Vagina (tissue), 2 donors: ENCODE data around the gene BACE2. TPM values are rescaled to one million over a fixed set of nuclear protein-coding genes. Genes with fewer than 3 reads are reported as not detected.
A peak's percentile ranks its signal among the peaks of the same experiment; 100 is the strongest.
"Not testable (repeated sequence)": the region's sequence is repeated elsewhere in the genome, so short reads cannot be mapped to it uniquely, and the experiment has no call there.

Experiments used
- DNase-seq, 2 donors: peaks; one replicate each; pipeline ENCODE4 v3.0.0-alpha.2; 2017; ENCODE audit errors: extremely low spot score in 2 of 2
- H3K27ac ChIP-seq: fragments of 200-600 bp; sonication (generic); one replicate; pipeline ENCODE4 v1.5.1; 2019
- H3K27me3 ChIP-seq: fragments of 200-600 bp; sonication (generic); one replicate; pipeline ENCODE4 v1.5.1; 2019
- H3K36me3 ChIP-seq, 2 donors: fragments of 200-600 bp; sonication (generic); one replicate each; pipeline ENCODE4 v1.5.1; 2017 to 2019
- H3K4me1 ChIP-seq: fragments of 200-600 bp; sonication (generic); one replicate; pipeline ENCODE4 v1.5.1; 2019
- H3K4me3 ChIP-seq, 2 donors: fragments of 200-600 bp; sonication (generic); 1 replicate in 1 of 2; 2 replicates in 1 of 2; pipeline ENCODE4 v1.5.1; 2016 to 2019
- H3K9me3 ChIP-seq: fragments of 200-600 bp; sonication (generic); one replicate; pipeline ENCODE4 v1.5.1; 2019
- POLR2A ChIP-seq, 2 donors: fragments of 450-650 bp; IDR thresholded peaks; one replicate each; pipeline ENCODE4 v1.6.1; 2017; ENCODE audit warnings: antibody characterized with exemption in 2 of 2, mild to moderate bottlenecking in 2 of 2, moderate library complexity in 2 of 2
- POLR2AphosphoS5 ChIP-seq, 2 donors: sonication (generic); formaldehyde crosslinking; IDR thresholded peaks; one replicate each; pipeline ENCODE4 v1.9.0; 2017; ENCODE audit warnings: antibody characterized with exemption in 2 of 2, mild to moderate bottlenecking in 2 of 2, low read depth in 1 of 2; ENCODE audit not compliant: insufficient read depth in 1 of 2
- intact Hi-C: fragments of 100-400 bp; cut with DNase I; formaldehyde crosslinking; loops from one replicate; pipeline ENCODE4 v1.15.1; 2023
- total RNA-seq: library from RNA; depleted of rRNA; stranded (reverse); fragments of >200 nt; gene quantifications from one replicate; pipeline ENCODE4 v1.2.3, GENCODE V29; 2016
- TF ChIP-seq, protein P1 (sequence below), 3 experiments: fragments of 450-650 bp in 2 of 3; fragments of 200-600 bp in 1 of 3; sonication (generic) in 1 of 3; IDR thresholded peaks; one replicate each; pipeline ENCODE4 v1.5.1; 2017 to 2019; ENCODE audit warnings: antibody characterized with exemption in 3 of 3, mild to moderate bottlenecking in 2 of 3, moderate library complexity in 2 of 3

BACE2 gene
- total RNA-seq, 1 donor from 2014 or later, result 43.7 TPM

- Histone ChIP-seq H3K27me3 (no peaks in the 10 kb centered on the region), H3K4me1 (no peaks in the 10 kb centered on the region), H3K4me3 (no peak overlapping the region), H3K36me3 (peaks cover 0 to 26% of the 10 kb centered on the region in 2 donors), H3K9me3 (no peaks in the 10 kb centered on the region), H3K27ac (peak overlapping the region; percentile 38)
- TF ChIP-seq, protein P1, sequence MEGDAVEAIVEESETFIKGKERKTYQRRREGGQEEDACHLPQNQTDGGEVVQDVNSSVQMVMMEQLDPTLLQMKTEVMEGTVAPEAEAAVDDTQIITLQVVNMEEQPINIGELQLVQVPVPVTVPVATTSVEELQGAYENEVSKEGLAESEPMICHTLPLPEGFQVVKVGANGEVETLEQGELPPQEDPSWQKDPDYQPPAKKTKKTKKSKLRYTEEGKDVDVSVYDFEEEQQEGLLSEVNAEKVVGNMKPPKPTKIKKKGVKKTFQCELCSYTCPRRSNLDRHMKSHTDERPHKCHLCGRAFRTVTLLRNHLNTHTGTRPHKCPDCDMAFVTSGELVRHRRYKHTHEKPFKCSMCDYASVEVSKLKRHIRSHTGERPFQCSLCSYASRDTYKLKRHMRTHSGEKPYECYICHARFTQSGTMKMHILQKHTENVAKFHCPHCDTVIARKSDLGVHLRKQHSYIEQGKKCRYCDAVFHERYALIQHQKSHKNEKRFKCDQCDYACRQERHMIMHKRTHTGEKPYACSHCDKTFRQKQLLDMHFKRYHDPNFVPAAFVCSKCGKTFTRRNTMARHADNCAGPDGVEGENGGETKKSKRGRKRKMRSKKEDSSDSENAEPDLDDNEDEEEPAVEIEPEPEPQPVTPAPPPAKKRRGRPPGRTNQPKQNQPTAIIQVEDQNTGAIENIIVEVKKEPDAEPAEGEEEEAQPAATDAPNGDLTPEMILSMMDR (IDR thresholded peaks at IDR 0.05), result no peak
- TF ChIP-seq POLR2AphosphoS5 (IDR thresholded peaks at IDR 0.05; ENCODE audit: insufficient read depth in 1 of 2, low read depth in 1 of 2), result peak in 1 of 2 donors; percentile 83
- intact Hi-C loops, result no loop called here
- DNase-seq, result peak in 1 of 2 donors; percentile 81
Observed at GRCh38 chr21:41250519-41250918, 82.6 kb downstream of the BACE2 start.

DNA sequence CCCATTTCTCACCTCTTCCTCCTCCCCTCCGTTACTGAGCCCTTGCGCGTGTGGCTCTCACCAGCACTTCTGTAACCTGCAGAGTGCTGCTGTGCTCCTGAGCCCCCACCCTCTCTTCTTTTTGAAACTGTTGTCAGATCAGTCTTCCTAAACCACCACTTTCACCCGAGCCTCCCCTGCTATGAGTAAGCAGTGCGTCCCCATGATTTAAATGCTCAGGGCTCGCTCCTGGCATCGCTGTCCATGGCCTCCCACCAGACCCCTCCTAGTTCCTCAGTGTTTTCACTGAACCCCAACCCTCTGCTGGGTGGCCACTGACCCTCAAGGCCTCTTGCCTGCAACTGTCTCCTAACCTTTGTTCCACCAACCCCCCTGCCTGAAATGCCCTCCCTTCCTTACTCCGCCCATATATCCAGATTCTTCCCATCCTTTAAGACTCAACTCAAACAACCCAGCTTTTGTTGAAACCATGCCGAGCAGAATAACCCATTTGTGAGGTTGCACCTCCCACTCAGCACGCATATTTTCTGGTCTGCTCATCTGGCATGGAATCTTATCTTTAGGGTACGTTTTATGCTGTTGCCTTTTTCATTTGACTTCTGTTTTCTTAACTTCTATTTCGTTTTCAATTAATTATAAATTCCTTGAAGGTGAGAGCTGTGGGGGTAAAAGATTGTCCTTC is 84.1 kb downstream of the BACE2 start:
- peaks cover 0 to 30% of the 10 kb centered on the region in 2 donors for H3K36me3 ChIP-seq
- peak in 1 of 2 donors; percentile 54 for DNase-seq
- H3K9me3 ChIP-seq, result no peaks in the 10 kb centered on the region
- H3K27ac ChIP-seq, result no peak overlapping the region
- intact Hi-C loops, result no loop called here
- no peak overlapping the region for H3K4me3 ChIP-seq
- no peak for TF ChIP-seq POLR2AphosphoS5 (IDR thresholded peaks at IDR 0.05; ENCODE audit: insufficient read depth in 1 of 2, low read depth in 1 of 2)
- TF ChIP-seq POLR2A (IDR thresholded peaks at IDR 0.05), result no peak
- TF ChIP-seq, protein P1 (IDR thresholded peaks at IDR 0.05), result no peak
- no peaks in the 10 kb centered on the region for H3K4me1 ChIP-seq
- no peaks in the 10 kb centered on the region for H3K27me3 ChIP-seq

- DNase-seq, result peak in 1 of 2 donors; percentile 49
- H3K4me1 ChIP-seq, result no peaks in the 10 kb centered on the region
- TF ChIP-seq POLR2AphosphoS5 (IDR thresholded peaks at IDR 0.05; ENCODE audit: insufficient read depth in 1 of 2, low read depth in 1 of 2) (no peak), POLR2A (IDR thresholded peaks at IDR 0.05) (no peak)
- TF ChIP-seq, protein P1 (IDR thresholded peaks at IDR 0.05), result no peak
- peaks cover 0 to 37% of the 10 kb centered on the region in 2 donors for H3K36me3 ChIP-seq
- H3K9me3 ChIP-seq, result no peaks in the 10 kb centered on the region
- H3K4me3 ChIP-seq, result no peak overlapping the region
- H3K27ac ChIP-seq, result no peak overlapping the region
- no peaks in the 10 kb centered on the region for H3K27me3 ChIP-seq
- intact Hi-C loops, result no loop called here
Observed at GRCh38 chr21:41254090-41254700, 86.2 kb downstream of the BACE2 start.

GRCh38 chr21:41255190-41255589 is 87.2 kb downstream of the BACE2 start:
- H3K27me3 ChIP-seq, result no peaks in the 10 kb centered on the region
- TF ChIP-seq, protein P1 (IDR thresholded peaks at IDR 0.05), result no peak
- TF ChIP-seq POLR2A (IDR thresholded peaks at IDR 0.05) (no peak), POLR2AphosphoS5 (IDR thresholded peaks at IDR 0.05; ENCODE audit: insufficient read depth in 1 of 2, low read depth in 1 of 2) (no peak)
- no peaks in the 10 kb centered on the region for H3K9me3 ChIP-seq
- no peaks in the 10 kb centered on the region for H3K4me1 ChIP-seq
- no peak for DNase-seq
- no peak overlapping the region for H3K27ac ChIP-seq
- intact Hi-C loops, result no loop called here
- H3K36me3 ChIP-seq, result peaks cover 0 to 37% of the 10 kb centered on the region in 2 donors
- no peak overlapping the region for H3K4me3 ChIP-seq

- intact Hi-C loops, DNase-seq, H3K27me3 ChIP-seq, H3K27ac ChIP-seq, H3K4me1 ChIP-seq, H3K9me3 ChIP-seq, H3K4me3 ChIP-seq: not testable (repeated sequence)
- H3K36me3 ChIP-seq, result peaks cover 0 to 32% of the 10 kb centered on the region in 2 donors
Observed at GRCh38 chr21:41256231-41256630, 88.3 kb downstream of the BACE2 start.
